Sigmoid colon (tissue), 7 donors: ENCODE results near the gene BBIP1. TPM values are rescaled to one million over a fixed set of nuclear protein-coding genes. Genes with fewer than 3 reads are reported as not detected.

Experiments used
- DNase-seq: peaks from one replicate; pipeline ENCODE4 v3.0.0-alpha.2; 2019
- H3K27ac ChIP-seq, 4 donors: fragments of 200-600 bp; sonication (generic); one replicate each; pipeline ENCODE4 v1.5.1; 2016 to 2019; ENCODE audit warnings: mild to moderate bottlenecking in 1 of 4
- H3K27me3 ChIP-seq, 3 donors: fragments of 200-600 bp; sonication (generic); one replicate each; pipeline ENCODE4 v1.5.1; 2019; ENCODE audit warnings: mild to moderate bottlenecking in 1 of 3
- H3K36me3 ChIP-seq, 4 donors: fragments of 200-600 bp; sonication (generic); one replicate each; pipeline ENCODE4 v1.5.1; 2016 to 2019
- H3K4me1 ChIP-seq, 4 donors: fragments of 200-600 bp; sonication (generic); one replicate each; pipeline ENCODE4 v1.5.1; 2017 to 2019
- H3K4me3 ChIP-seq, 4 donors: fragments of 200-600 bp; sonication (generic); one replicate each; pipeline ENCODE4 v1.5.1; 2017 to 2019; ENCODE audit warnings: mild to moderate bottlenecking in 2 of 4, moderate library complexity in 1 of 4
- H3K9me3 ChIP-seq, 4 donors: fragments of 200-600 bp in 3 of 4; sonication (generic) in 3 of 4; one replicate each; pipeline versions ENCODE4 v1.5.1 to v1.6.1; 2013 to 2019
- EP300 ChIP-seq, 4 donors: sonication (generic); formaldehyde crosslinking; IDR thresholded peaks; one replicate each; pipeline ENCODE4 v1.6.1; 2017; ENCODE audit warnings: antibody characterized with exemption in 4 of 4
- POLR2A ChIP-seq, 2 donors: fragments of 450-650 bp; IDR thresholded peaks; one replicate each; pipeline ENCODE4 v1.6.1; 2016; ENCODE audit warnings: antibody characterized with exemption in 2 of 2, mild to moderate bottlenecking in 2 of 2, moderate library complexity in 2 of 2
- POLR2AphosphoS5 ChIP-seq, 4 donors: sonication (generic); formaldehyde crosslinking; IDR thresholded peaks; one replicate each; pipeline ENCODE4 v1.6.1; 2017; ENCODE audit warnings: antibody characterized with exemption in 4 of 4
- WGBS, 2 donors: extraction: QIAGEN DNeasy Blood & Tissue Kit; methylation state at CpG; one replicate each; pipeline ENCODE4 v1.1.7; 2013; 5-methylcytosine and 5-hydroxymethylcytosine counted together
- intact Hi-C: fragments of 100-400 bp; cut with DNase I; formaldehyde crosslinking; loops from one replicate; pipeline ENCODE4 v1.15.1; 2023
- polyA plus RNA-seq, 3 donors: library from polyadenylated mRNA; stranded (reverse); fragments of 200-250 nt; gene quantifications; one replicate each; pipeline ENCODE4 v1.2.3, GENCODE V29; 2013
- total RNA-seq, 4 donors: library from RNA; depleted of rRNA; stranded (reverse); fragments of >200 nt; gene quantifications; one replicate each; pipeline ENCODE4 v1.1.0, GENCODE V29; 2016
- TF ChIP-seq, protein P1 (sequence below), 4 experiments: fragments of 450-650 bp in 3 of 4; fragments of 200-600 bp in 1 of 4; IDR thresholded peaks; one replicate each; pipeline ENCODE4 v1.5.1; 2016 to 2019; ENCODE audit warnings: antibody characterized with exemption in 4 of 4, mild to moderate bottlenecking in 3 of 4, moderate library complexity in 2 of 4
- donor health status: healthy with polysubstance abuse.
- donor health status: Bipolar disorder and iron deficiency.
- donor health status: healthy.

Gene BBIP1, protein sequence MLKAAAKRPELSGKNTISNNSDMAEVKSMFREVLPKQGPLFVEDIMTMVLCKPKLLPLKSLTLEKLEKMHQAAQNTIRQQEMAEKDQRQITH
- total RNA-seq = 10 to 100 TPM; 19.7 to 36.8 (median 27.5) TPM
- 10 to 100 TPM; 16.2 to 24.7 (median 20.0) TPM for polyA plus RNA-seq

DNA sequence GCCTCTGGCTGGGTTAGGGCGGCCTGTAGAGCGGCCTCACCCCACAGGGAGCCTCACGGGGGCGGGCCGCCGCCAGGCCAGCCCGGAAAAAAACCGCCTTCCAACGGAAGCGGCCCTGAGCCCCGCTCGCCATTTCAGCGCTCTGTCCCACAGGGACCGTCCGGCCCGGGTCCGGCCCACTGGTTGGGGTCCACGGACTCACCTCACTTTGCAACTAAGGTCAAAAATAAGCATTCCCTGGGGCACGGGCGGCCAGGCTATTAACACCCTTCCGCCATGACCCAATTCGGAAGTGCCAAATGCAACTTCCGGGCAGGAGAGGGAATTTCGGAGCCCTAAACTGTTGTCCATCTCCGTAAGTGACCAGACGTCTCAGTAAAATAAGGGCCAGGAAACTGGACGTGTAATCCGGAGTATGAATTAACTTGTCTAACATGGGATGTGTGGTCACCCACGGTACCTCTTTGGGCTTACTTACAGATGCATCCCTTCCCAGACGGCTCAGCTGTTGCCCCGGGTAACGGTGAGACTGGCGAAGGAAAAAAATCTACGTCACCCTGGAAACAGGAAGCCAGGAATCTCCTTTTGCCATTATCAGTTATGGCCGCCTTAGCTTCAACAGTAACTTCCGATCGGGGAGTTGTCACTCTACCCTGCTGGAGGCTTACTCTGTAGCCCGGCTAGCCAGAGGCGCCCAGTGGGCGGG, at the start of gene BBIP1:
Gene BBIP1, minus strand, starts transcription at position 538 of the 706 bp plus-strand sequence. CDS start 1,023 bp downstream, outside the sequence.
- H3K36me3 ChIP-seq = no peaks in the 10 kb centered on the region
- H3K27ac ChIP-seq = peak within 1 kb of the TSS; percentile 96 to 98 (median 98)
- TF ChIP-seq, protein P1, sequence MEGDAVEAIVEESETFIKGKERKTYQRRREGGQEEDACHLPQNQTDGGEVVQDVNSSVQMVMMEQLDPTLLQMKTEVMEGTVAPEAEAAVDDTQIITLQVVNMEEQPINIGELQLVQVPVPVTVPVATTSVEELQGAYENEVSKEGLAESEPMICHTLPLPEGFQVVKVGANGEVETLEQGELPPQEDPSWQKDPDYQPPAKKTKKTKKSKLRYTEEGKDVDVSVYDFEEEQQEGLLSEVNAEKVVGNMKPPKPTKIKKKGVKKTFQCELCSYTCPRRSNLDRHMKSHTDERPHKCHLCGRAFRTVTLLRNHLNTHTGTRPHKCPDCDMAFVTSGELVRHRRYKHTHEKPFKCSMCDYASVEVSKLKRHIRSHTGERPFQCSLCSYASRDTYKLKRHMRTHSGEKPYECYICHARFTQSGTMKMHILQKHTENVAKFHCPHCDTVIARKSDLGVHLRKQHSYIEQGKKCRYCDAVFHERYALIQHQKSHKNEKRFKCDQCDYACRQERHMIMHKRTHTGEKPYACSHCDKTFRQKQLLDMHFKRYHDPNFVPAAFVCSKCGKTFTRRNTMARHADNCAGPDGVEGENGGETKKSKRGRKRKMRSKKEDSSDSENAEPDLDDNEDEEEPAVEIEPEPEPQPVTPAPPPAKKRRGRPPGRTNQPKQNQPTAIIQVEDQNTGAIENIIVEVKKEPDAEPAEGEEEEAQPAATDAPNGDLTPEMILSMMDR (IDR thresholded peaks at IDR 0.05) = no peak
- peak; percentile 75 to 85 (median 77) for TF ChIP-seq POLR2AphosphoS5 (IDR thresholded peaks at IDR 0.05)
- peak; percentile 23 to 39 for TF ChIP-seq POLR2A (IDR thresholded peaks at IDR 0.05)
- TF ChIP-seq EP300 (IDR thresholded peaks at IDR 0.05) = peak in 2 of 4 donors; percentile 5 to 9
- H3K4me1 ChIP-seq = peaks cover 0 to 45% (median 37%) of the 10 kb centered on the region in 4 donors
- DNase-seq = no peak
- 0% methylated on average over 40 of the region's 40 CpGs for WGBS, 2 donors
- H3K27me3 ChIP-seq = no peaks in the 10 kb centered on the region
- H3K9me3 ChIP-seq = no peaks in the 10 kb centered on the region
- intact Hi-C loops = loop anchor here (10.0 kb wide), 2 partner anchors 424 to 994 kb away; partner anchors contain the start of genes DUSP5 and XPNPEP1
- peak within 1 kb of the TSS; percentile 70 to 91 (median 77) for H3K4me3 ChIP-seq

DNA sequence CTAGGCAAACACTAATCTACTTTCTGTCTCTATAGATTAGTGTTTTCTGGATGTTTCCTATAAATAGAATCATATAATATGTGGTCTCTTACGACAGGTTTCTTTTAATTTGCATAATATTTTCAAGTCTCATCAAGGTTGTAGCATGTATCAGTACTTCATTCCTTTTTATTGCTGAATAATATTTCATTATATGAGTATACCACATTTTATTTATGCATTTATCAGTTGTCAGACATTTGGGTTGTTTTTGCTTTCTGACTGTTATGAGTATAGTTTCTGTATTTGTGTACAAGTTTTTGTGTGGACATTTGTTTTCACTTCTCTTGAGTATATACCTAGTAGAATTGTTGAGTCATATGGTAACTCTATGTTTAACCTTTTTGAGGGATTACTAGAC, 48.7 kb upstream of the BBIP1 start:
- no peak for DNase-seq
- no peaks in the 10 kb centered on the region for H3K36me3 ChIP-seq
- TF ChIP-seq POLR2AphosphoS5 (IDR thresholded peaks at IDR 0.05) (no peak), POLR2A (IDR thresholded peaks at IDR 0.05) (no peak), EP300 (IDR thresholded peaks at IDR 0.05) (no peak)
- TF ChIP-seq, protein P1 (IDR thresholded peaks at IDR 0.05) = no peak
- H3K27me3 ChIP-seq = no peaks in the 10 kb centered on the region
- H3K4me3 ChIP-seq = no peak overlapping the region
- 0% methylated on average over 1 of the region's 1 CpG for WGBS, 2 donors
- no peak overlapping the region for H3K27ac ChIP-seq
- peaks cover 0 to 43% (median 28%) of the 10 kb centered on the region in 4 donors for H3K4me1 ChIP-seq
- intact Hi-C loops = no loop called here
- H3K9me3 ChIP-seq = no peaks in the 10 kb centered on the region

DNA sequence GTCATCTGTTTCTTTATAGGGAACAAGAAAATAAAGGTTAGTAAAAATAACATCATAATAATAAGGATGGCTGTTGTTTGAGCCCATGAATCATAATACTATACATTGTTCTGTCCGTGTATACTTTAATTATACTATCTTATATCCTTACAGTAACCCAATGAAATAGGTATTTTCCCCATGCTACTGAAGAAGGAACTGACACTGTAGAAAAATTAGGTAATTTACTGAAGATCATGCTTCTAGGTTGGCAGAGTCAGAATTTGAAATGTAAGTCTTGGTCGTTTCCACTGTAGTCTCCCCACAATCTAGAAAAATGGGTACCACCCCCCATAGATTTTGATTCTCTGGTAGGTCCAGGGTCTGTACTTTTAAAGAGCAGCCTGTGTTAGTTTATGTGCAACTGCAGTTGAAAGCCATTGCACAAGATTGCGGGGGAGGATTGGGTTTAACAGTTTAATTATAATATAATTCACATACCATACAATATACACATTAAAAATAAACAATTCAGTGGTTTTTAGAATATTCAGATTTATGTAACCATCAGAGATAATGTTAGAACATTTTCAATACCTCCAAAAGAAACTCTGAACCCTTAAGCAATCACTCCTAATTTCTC, 48.1 kb upstream of the BBIP1 start:
- Histone ChIP-seq H3K4me3 (no peak overlapping the region), H3K27ac (no peak overlapping the region), H3K9me3 (no peaks in the 10 kb centered on the region), H3K27me3 (no peaks in the 10 kb centered on the region), H3K36me3 (no peaks in the 10 kb centered on the region), H3K4me1 (peaks cover 0 to 43% (median 28%) of the 10 kb centered on the region in 4 donors)
- intact Hi-C loops = no loop called here
- WGBS, 2 donors = 70 to 74% methylated on average over 3 of the region's 3 CpGs
- no peak for DNase-seq
- TF ChIP-seq POLR2AphosphoS5 (IDR thresholded peaks at IDR 0.05) (no peak), EP300 (IDR thresholded peaks at IDR 0.05) (no peak), POLR2A (IDR thresholded peaks at IDR 0.05) (no peak)
- TF ChIP-seq, protein P1 (IDR thresholded peaks at IDR 0.05) = no peak

DNA sequence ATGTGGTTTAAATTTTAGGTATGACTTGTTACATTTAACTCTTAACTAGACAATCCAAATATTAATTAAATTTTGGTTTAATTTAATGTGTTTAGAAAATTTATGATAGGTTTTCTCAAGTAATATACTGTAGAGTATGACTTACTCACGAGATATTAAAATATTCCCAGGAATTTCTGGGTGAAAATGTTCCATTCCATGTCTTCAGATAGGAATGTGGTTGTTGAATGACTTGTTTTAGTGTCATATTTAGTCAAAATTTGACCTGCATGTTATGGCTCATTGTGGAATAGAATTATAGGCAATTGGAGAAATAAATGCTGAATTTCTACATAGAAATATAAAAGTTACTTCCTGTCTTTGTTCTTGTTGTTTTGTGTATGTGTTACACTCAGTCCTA, 47.2 kb upstream of the BBIP1 start:
- no peak overlapping the region for H3K27ac ChIP-seq
- TF ChIP-seq POLR2AphosphoS5 (IDR thresholded peaks at IDR 0.05) = no peak
- TF ChIP-seq, protein P1 (IDR thresholded peaks at IDR 0.05) = no peak
- TF ChIP-seq EP300 (IDR thresholded peaks at IDR 0.05) = no peak
- TF ChIP-seq POLR2A (IDR thresholded peaks at IDR 0.05) = no peak
- no peaks in the 10 kb centered on the region for H3K9me3 ChIP-seq
- no peaks in the 10 kb centered on the region for H3K27me3 ChIP-seq
- intact Hi-C loops = no loop called here
- H3K4me1 ChIP-seq = peaks cover 0 to 52% (median 33%) of the 10 kb centered on the region in 4 donors
- H3K36me3 ChIP-seq = no peaks in the 10 kb centered on the region
- DNase-seq = no peak
- WGBS, 2 donors = 92 to 94% methylated on average over 1 of the region's 1 CpG
- H3K4me3 ChIP-seq = no peak overlapping the region
